GM19025 (cell line): ENCODE data around the gene MAP3K7.
A peak's percentile ranks its signal among the peaks of the same experiment; 100 is the strongest.

Source experiments
- ATAC-seq: cut with Tn5 transposase; IDR thresholded peaks from one replicate; pipeline ENCODE4 v1.9.1; 2021; ENCODE audit warnings: mild to moderate bottlenecking, low read depth, moderate library complexity; ENCODE audit not compliant: unreplicated experiment

The MAP3K7 gene

GRCh38 chr6:90534337-90535025 is 52.4 kb downstream of the MAP3K7 start:
- ATAC-seq, result no peak

GRCh38 chr6:90533615-90534336 is 53.1 kb downstream of the MAP3K7 start:
- ATAC-seq, result no peak

- no peak for ATAC-seq
These were observed 56.0 kb downstream of the MAP3K7 start for GRCh38 chr6:90530882-90531281.

- no peak for ATAC-seq
These were observed 61.5 kb downstream of the MAP3K7 start for GRCh38 chr6:90525421-90525820.

- no peak for ATAC-seq
These were observed 63.0 kb downstream of the MAP3K7 start for GRCh38 chr6:90523779-90524310.

- ATAC-seq, result no peak
These were observed 64.9 kb downstream of the MAP3K7 start for GRCh38 chr6:90521955-90522354.

GRCh38 chr6:90516074-90516660 is 70.7 kb downstream of the MAP3K7 start:
- no peak for ATAC-seq

- ATAC-seq, result no peak
These were observed 72.4 kb downstream of the MAP3K7 start for GRCh38 chr6:90514496-90514895.

GRCh38 chr6:90508753-90509152 is 78.1 kb downstream of the MAP3K7 start:
- no peak for ATAC-seq

- peak; percentile 64 for ATAC-seq
These were observed 83.9 kb downstream of the MAP3K7 start for GRCh38 chr6:90502866-90503407.

- ATAC-seq, result no peak
These were observed 84.5 kb downstream of the MAP3K7 start for GRCh38 chr6:90502381-90502780.

- no peak for ATAC-seq
These were observed 86.4 kb downstream of the MAP3K7 start for GRCh38 chr6:90500458-90500857.

- no peak for ATAC-seq
These were observed 89.5 kb downstream of the MAP3K7 start for GRCh38 chr6:90497411-90497810.

GRCh38 chr6:90496258-90497016 is 90.4 kb downstream of the MAP3K7 start:
- ATAC-seq, result no peak

GRCh38 chr6:90495216-90495817 is 91.6 kb downstream of the MAP3K7 start:
- no peak for ATAC-seq

GRCh38 chr6:90494067-90494780 is 92.6 kb downstream of the MAP3K7 start:
- ATAC-seq, result no peak

GRCh38 chr6:90493332-90493731 is 93.5 kb downstream of the MAP3K7 start:
- ATAC-seq, result no peak

- ATAC-seq, result no peak
These were observed 94.1 kb downstream of the MAP3K7 start for GRCh38 chr6:90492798-90493197.

GRCh38 chr6:90492369-90492768 is 94.5 kb downstream of the MAP3K7 start:
- no peak for ATAC-seq
